Stimulated activated memory B cell treated with anti-CD40 and anti-IgM and Interleukin-4, amounts not matched to agents 10 μg/mL and 1 μg/mL and 100 μg/mL, for 72 hours (primary cell): ENCODE measurements around the gene CDHR3.

ENCODE experiments used
- ATAC-seq: fragments of 150-1000 bp; cut with Tn5 transposase; 2 replicates; pipeline ENCODE4 v1.10.0; 2021
- H3K27ac Mint-ChIP-seq: one replicate; pipeline ENCODE4 v1.8.0; 2022; ENCODE audit warnings: mild to moderate bottlenecking, mixed read lengths
- H3K27me3 Mint-ChIP-seq: one replicate; pipeline ENCODE4 v1.8.0; 2022; ENCODE audit warnings: mixed read lengths
- H3K36me3 Mint-ChIP-seq: one replicate; pipeline ENCODE4 v1.8.0; 2022; ENCODE audit warnings: mixed read lengths
- H3K4me1 Mint-ChIP-seq: one replicate; pipeline ENCODE4 v1.8.0; 2022; ENCODE audit warnings: mixed read lengths
- H3K4me3 Mint-ChIP-seq: one replicate; pipeline ENCODE4 v1.8.0; 2022; ENCODE audit warnings: mild to moderate bottlenecking, moderate library complexity, mixed read lengths
- H3K9me3 Mint-ChIP-seq: one replicate; pipeline ENCODE4 v1.8.0; 2022; ENCODE audit warnings: mixed read lengths

The CDHR3 gene

DNA sequence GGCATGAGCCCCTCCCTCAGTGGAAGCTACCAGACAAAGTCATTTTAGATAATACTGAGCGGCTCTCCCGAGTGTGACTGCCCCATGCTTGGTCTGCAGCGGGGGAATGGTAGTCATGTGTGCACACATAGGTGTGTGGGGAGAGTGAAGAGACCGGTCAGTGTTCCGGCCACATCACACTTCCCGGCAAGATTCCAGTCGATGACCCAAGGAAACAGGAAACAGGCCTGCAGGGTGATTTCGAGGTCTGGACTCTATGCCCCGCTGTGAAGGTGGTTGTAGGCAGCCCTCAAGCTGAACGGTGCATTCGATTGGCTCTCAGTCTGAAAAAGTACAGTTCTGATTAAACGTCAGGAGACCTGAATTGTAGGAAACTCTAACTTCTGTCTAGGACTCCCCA lies 75.9 kb downstream of the CDHR3 start:
- no peaks in the 10 kb centered on the region for H3K36me3 Mint-ChIP-seq
- H3K4me3 Mint-ChIP-seq, result no peak overlapping the region
- no peaks in the 10 kb centered on the region for H3K27me3 Mint-ChIP-seq
- peaks cover 21% of the 10 kb centered on the region for H3K4me1 Mint-ChIP-seq
- ATAC-seq, result no peak
- H3K27ac Mint-ChIP-seq, result peak overlapping the region; percentile 50
- H3K9me3 Mint-ChIP-seq, result no peaks in the 10 kb centered on the region

GRCh38 chr7:106039486-106040060 lies 76.5 kb downstream of the CDHR3 start:
- Mint-ChIP-seq H3K27me3 (no peaks in the 10 kb centered on the region), H3K4me3 (no peak overlapping the region), H3K27ac (no peak overlapping the region), H3K4me1 (peaks cover 21% of the 10 kb centered on the region), H3K36me3 (no peaks in the 10 kb centered on the region), H3K9me3 (no peaks in the 10 kb centered on the region)
- ATAC-seq, result no peak

- no peak for ATAC-seq
- Mint-ChIP-seq H3K27me3 (no peaks in the 10 kb centered on the region), H3K4me3 (no peak overlapping the region), H3K36me3 (no peaks in the 10 kb centered on the region), H3K27ac (peak overlapping the region; percentile 25), H3K9me3 (no peaks in the 10 kb centered on the region), H3K4me1 (peaks cover 21% of the 10 kb centered on the region)
Measured at GRCh38 chr7:106041140-106041717, 78.2 kb downstream of the CDHR3 start.

DNA sequence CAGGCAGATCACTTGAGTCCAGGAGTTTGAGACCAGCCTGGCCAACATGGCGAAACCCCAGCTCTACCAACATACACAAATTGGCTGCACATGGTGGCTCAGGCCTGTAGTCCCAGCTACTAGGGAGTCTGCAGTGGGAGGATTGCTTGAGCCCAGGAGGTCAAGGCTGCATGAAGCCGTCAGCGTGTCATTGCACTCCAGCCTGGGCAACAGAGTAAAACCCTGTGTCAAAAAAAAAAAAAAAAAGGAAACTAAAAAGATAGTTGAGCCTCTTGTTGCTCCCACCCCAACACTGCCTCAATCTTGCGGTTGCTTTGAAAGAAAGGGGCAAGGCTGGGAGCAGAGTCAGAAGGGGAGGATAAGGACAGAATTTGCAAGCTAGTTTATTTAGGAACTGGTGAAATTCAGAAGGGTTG lies 79.1 kb downstream of the CDHR3 start:
- ATAC-seq, result no peak
- H3K9me3 Mint-ChIP-seq, result no peaks in the 10 kb centered on the region
- H3K27ac Mint-ChIP-seq, result peak overlapping the region; percentile 73
- no peak overlapping the region for H3K4me3 Mint-ChIP-seq
- no peaks in the 10 kb centered on the region for H3K36me3 Mint-ChIP-seq
- H3K4me1 Mint-ChIP-seq, result peaks cover 21% of the 10 kb centered on the region
- no peaks in the 10 kb centered on the region for H3K27me3 Mint-ChIP-seq

GRCh38 chr7:106045139-106045538 lies 82.1 kb downstream of the CDHR3 start:
- H3K27ac Mint-ChIP-seq, result no peak overlapping the region
- no peaks in the 10 kb centered on the region for H3K9me3 Mint-ChIP-seq
- no peaks in the 10 kb centered on the region for H3K36me3 Mint-ChIP-seq
- no peaks in the 10 kb centered on the region for H3K27me3 Mint-ChIP-seq
- H3K4me1 Mint-ChIP-seq, result peaks cover 45% of the 10 kb centered on the region
- no peak for ATAC-seq
- H3K4me3 Mint-ChIP-seq, result no peak overlapping the region

DNA sequence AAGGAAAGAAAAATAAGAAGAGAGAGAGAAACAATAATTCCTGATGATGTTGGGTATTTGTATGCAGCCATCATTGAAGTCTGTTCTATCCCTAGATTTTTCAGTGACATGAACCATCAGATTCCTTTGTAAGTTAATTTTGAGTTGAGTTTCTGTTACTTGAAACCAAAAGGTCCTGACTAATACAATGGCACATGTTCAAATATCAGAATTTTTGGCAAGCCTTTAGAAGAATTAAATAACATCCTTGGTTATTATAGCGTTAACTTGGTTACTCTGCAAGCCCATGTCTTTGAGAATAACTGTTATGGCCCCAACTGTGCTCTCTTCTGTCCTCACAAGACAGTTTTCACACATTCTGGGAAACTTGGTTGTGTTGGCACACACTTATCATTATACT lies 82.5 kb downstream of the CDHR3 start:
- peaks cover 49% of the 10 kb centered on the region for H3K4me1 Mint-ChIP-seq
- H3K36me3 Mint-ChIP-seq, result no peaks in the 10 kb centered on the region
- peak overlapping the region; percentile 64 for H3K27ac Mint-ChIP-seq
- H3K9me3 Mint-ChIP-seq, result no peaks in the 10 kb centered on the region
- H3K27me3 Mint-ChIP-seq, result no peaks in the 10 kb centered on the region
- no peak for ATAC-seq
- H3K4me3 Mint-ChIP-seq, result no peak overlapping the region

- no peaks in the 10 kb centered on the region for H3K27me3 Mint-ChIP-seq
- no peak for ATAC-seq
- no peak overlapping the region for H3K27ac Mint-ChIP-seq
- no peaks in the 10 kb centered on the region for H3K36me3 Mint-ChIP-seq
- no peaks in the 10 kb centered on the region for H3K9me3 Mint-ChIP-seq
- H3K4me3 Mint-ChIP-seq, result no peak overlapping the region
- H3K4me1 Mint-ChIP-seq, result peaks cover 46% of the 10 kb centered on the region
Measured at GRCh38 chr7:106047184-106047583, 84.1 kb downstream of the CDHR3 start.

GRCh38 chr7:106047818-106048705 lies 85.0 kb downstream of the CDHR3 start:
- H3K4me3 Mint-ChIP-seq, result no peak overlapping the region
- H3K36me3 Mint-ChIP-seq, result no peaks in the 10 kb centered on the region
- H3K4me1 Mint-ChIP-seq, result peaks cover 40% of the 10 kb centered on the region
- no peak for ATAC-seq
- peak overlapping the region; percentile 76 for H3K27ac Mint-ChIP-seq
- no peaks in the 10 kb centered on the region for H3K27me3 Mint-ChIP-seq
- H3K9me3 Mint-ChIP-seq, result no peaks in the 10 kb centered on the region

DNA sequence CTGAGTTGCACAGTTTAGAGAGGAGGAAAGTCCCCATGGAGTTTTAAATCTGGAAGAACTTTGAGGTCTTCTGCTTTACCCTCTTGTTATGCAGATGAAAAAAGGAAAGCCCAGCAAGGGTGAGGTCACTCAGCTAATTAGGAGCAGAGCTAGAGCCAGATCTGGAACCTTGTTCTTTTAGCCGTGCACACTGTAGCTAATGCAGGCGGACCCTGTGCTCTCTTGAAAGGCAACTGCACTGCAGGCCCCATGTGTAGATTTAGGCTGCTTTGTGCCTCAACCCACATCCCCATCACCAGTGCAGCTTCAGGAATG lies 85.6 kb downstream of the CDHR3 start:
- peak overlapping the region; percentile 76 for H3K27ac Mint-ChIP-seq
- H3K36me3 Mint-ChIP-seq, result no peaks in the 10 kb centered on the region
- H3K4me3 Mint-ChIP-seq, result no peak overlapping the region
- ATAC-seq, result peak; percentile 25
- no peaks in the 10 kb centered on the region for H3K9me3 Mint-ChIP-seq
- H3K4me1 Mint-ChIP-seq, result peaks cover 45% of the 10 kb centered on the region
- H3K27me3 Mint-ChIP-seq, result no peaks in the 10 kb centered on the region

- peak; percentile 93 for ATAC-seq
- H3K27me3 Mint-ChIP-seq, result no peaks in the 10 kb centered on the region
- H3K4me1 Mint-ChIP-seq, result peaks cover 49% of the 10 kb centered on the region
- H3K9me3 Mint-ChIP-seq, result no peaks in the 10 kb centered on the region
- peak overlapping the region; percentile 76 for H3K27ac Mint-ChIP-seq
- peak overlapping the region; percentile 13 for H3K4me3 Mint-ChIP-seq
- H3K36me3 Mint-ChIP-seq, result no peaks in the 10 kb centered on the region
Measured at GRCh38 chr7:106049139-106049752, 86.2 kb downstream of the CDHR3 start.

- no peaks in the 10 kb centered on the region for H3K36me3 Mint-ChIP-seq
- H3K27me3 Mint-ChIP-seq, result no peaks in the 10 kb centered on the region
- peaks cover 49% of the 10 kb centered on the region for H3K4me1 Mint-ChIP-seq
- H3K27ac Mint-ChIP-seq, result peak overlapping the region; percentile 76
- no peak for ATAC-seq
- no peaks in the 10 kb centered on the region for H3K9me3 Mint-ChIP-seq
- no peak overlapping the region for H3K4me3 Mint-ChIP-seq
Measured at GRCh38 chr7:106050002-106050745, 87.1 kb downstream of the CDHR3 start.

GRCh38 chr7:106050746-106051117 lies 87.7 kb downstream of the CDHR3 start:
- H3K9me3 Mint-ChIP-seq, result no peaks in the 10 kb centered on the region
- no peaks in the 10 kb centered on the region for H3K27me3 Mint-ChIP-seq
- H3K4me3 Mint-ChIP-seq, result no peak overlapping the region
- H3K4me1 Mint-ChIP-seq, result peaks cover 49% of the 10 kb centered on the region
- no peaks in the 10 kb centered on the region for H3K36me3 Mint-ChIP-seq
- no peak for ATAC-seq
- H3K27ac Mint-ChIP-seq, result peak overlapping the region; percentile 76

DNA sequence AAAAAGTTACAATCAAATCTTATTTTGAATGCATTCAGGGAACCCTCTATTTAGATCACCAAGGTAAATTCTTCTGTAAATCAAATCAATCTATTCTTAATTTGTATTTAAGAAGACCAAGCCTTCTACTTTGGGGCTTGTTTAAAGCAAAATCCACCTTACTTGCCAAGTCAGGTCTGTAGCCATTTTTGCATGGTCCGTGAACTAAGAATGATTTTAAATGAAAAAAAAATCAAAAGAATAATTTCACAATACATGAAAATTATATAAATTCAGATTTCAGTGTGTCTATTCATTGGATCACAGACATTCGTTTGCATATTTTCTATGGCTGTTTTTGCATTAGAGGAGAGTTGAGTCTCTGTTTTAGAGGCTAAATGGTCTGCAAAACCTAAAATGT lies 89.6 kb downstream of the CDHR3 start:
- Mint-ChIP-seq H3K4me3 (no peak overlapping the region), H3K27ac (peak overlapping the region; percentile 32), H3K36me3 (no peaks in the 10 kb centered on the region), H3K4me1 (peaks cover 61% of the 10 kb centered on the region), H3K27me3 (no peaks in the 10 kb centered on the region), H3K9me3 (no peaks in the 10 kb centered on the region)
- ATAC-seq, result no peak

GRCh38 chr7:106053109-106053508 lies 90.0 kb downstream of the CDHR3 start:
- H3K36me3 Mint-ChIP-seq, result no peaks in the 10 kb centered on the region
- H3K27me3 Mint-ChIP-seq, result no peaks in the 10 kb centered on the region
- no peak for ATAC-seq
- H3K4me3 Mint-ChIP-seq, result no peak overlapping the region
- no peaks in the 10 kb centered on the region for H3K9me3 Mint-ChIP-seq
- peaks cover 62% of the 10 kb centered on the region for H3K4me1 Mint-ChIP-seq
- peak overlapping the region; percentile 63 for H3K27ac Mint-ChIP-seq
